HG03045 (cell line): ENCODE data around the gene TRPM3.

Source experiments
- ATAC-seq: cut with Tn5 transposase; IDR thresholded peaks from one replicate; pipeline ENCODE4 v1.9.1; 2021; ENCODE audit warnings: mild to moderate bottlenecking, moderate library complexity; ENCODE audit not compliant: unreplicated experiment

The TRPM3 gene

GRCh38 chr9:70589571-70590314, 531.7 kb downstream of the TRPM3 start:
- no peak for ATAC-seq

GRCh38 chr9:70588999-70589398, 532.4 kb downstream of the TRPM3 start:
- ATAC-seq = no peak

GRCh38 chr9:70588381-70588780, 533.0 kb downstream of the TRPM3 start:
- no peak for ATAC-seq

- ATAC-seq = no peak
These were observed 534.2 kb downstream of the TRPM3 start for GRCh38 chr9:70587201-70587600.

GRCh38 chr9:70586476-70586875, 534.9 kb downstream of the TRPM3 start:
- ATAC-seq = no peak

- ATAC-seq = no peak
These were observed 539.5 kb downstream of the TRPM3 start for GRCh38 chr9:70581955-70582350.

GRCh38 chr9:70581214-70581954, 540.0 kb downstream of the TRPM3 start:
- no peak for ATAC-seq

GRCh38 chr9:70580606-70581195, 540.7 kb downstream of the TRPM3 start:
- no peak for ATAC-seq

GRCh38 chr9:70579686-70580085, 541.7 kb downstream of the TRPM3 start:
- no peak for ATAC-seq

GRCh38 chr9:70578720-70579119, 542.7 kb downstream of the TRPM3 start:
- ATAC-seq = no peak

- no peak for ATAC-seq
These were observed 543.8 kb downstream of the TRPM3 start for GRCh38 chr9:70577671-70578070.

- ATAC-seq = no peak
These were observed 545.3 kb downstream of the TRPM3 start for GRCh38 chr9:70576116-70576515.

GRCh38 chr9:70574151-70574837, 547.1 kb downstream of the TRPM3 start:
- ATAC-seq = no peak

- ATAC-seq = no peak
These were observed 548.1 kb downstream of the TRPM3 start for GRCh38 chr9:70573308-70573707.

GRCh38 chr9:70571258-70571657, 550.2 kb downstream of the TRPM3 start:
- no peak for ATAC-seq

- ATAC-seq = no peak
These were observed 551.6 kb downstream of the TRPM3 start for GRCh38 chr9:70569791-70570190.

- no peak for ATAC-seq
These were observed 552.2 kb downstream of the TRPM3 start for GRCh38 chr9:70569070-70569772.

GRCh38 chr9:70567511-70567910, 553.9 kb downstream of the TRPM3 start:
- ATAC-seq = no peak

GRCh38 chr9:70566751-70567150, 554.7 kb downstream of the TRPM3 start:
- no peak for ATAC-seq

- ATAC-seq = no peak
These were observed 555.4 kb downstream of the TRPM3 start for GRCh38 chr9:70566066-70566465.
